Measurements from ENCODE around the gene FDPS. TPM values are rescaled to one million over a fixed set of nuclear protein-coding genes. Genes with fewer than 3 reads are reported as not detected.

The FDPS gene
- total RNA-seq, 1 experiment from 2014 or later: 228 TPM

- CTCF ChIA-PET: no interaction called here
- H3K4me1 Mint-ChIP-seq (ENCODE audit: low read depth, unreplicated experiment): peaks cover 16% of the 10 kb centered on the region
- no peak overlapping the region for H3K4me3 Mint-ChIP-seq (ENCODE audit: unreplicated experiment)
- H3K36me3 Mint-ChIP-seq (ENCODE audit: insufficient read depth, unreplicated experiment): peaks cover 96% of the 10 kb centered on the region
- no peaks in the 10 kb centered on the region for H3K9me3 ChIP-seq
- peaks cover 13% of the 10 kb centered on the region for H3K36me3 ChIP-seq (ENCODE audit: control insufficient read depth, insufficient read depth, low read length)
- H3K27ac Mint-ChIP-seq (ENCODE audit: unreplicated experiment): no peak overlapping the region
- peaks cover 4% of the 10 kb centered on the region; the same call in 1 of the 2 replicates for H3K4me1 ChIP-seq
- no peak overlapping the region for H3K4me3 ChIP-seq (ENCODE audit: low read depth, low read length)
- no peaks in the 10 kb centered on the region for H3K9me3 Mint-ChIP-seq (ENCODE audit: unreplicated experiment)
- H3K27me3 ChIP-seq (replicated peaks; ENCODE audit: control insufficient read depth, insufficient read depth, low read length): no peaks in the 10 kb centered on the region
- POLR2A ChIA-PET: no interaction called here
- BruUV-seq (replicated peaks): no TSS peak
- H3K27me3 Mint-ChIP-seq (ENCODE audit: insufficient read depth, unreplicated experiment): no peaks in the 10 kb centered on the region
- DNase-seq: no peak
- no peak for TF ChIP-seq CTCF (IDR thresholded peaks at IDR 0.05; ENCODE audit: insufficient read depth in 1 of 2, low read depth in 1 of 2, low read length in 1 of 2, severe bottlenecking in 1 of 2, unreplicated experiment in 1 of 2)
- intact Hi-C loops (cut with micrococcal nuclease; ENCODE audit: unreplicated experiment): no loop called here
Observed at GRCh38 chr1:155266553-155266952, 42.1 kb upstream of the FDPS start.

- peaks cover 96% of the 10 kb centered on the region for H3K36me3 Mint-ChIP-seq (ENCODE audit: insufficient read depth, unreplicated experiment)
Observed at GRCh38 chr1:155267373-155267772, 41.3 kb upstream of the FDPS start.

GRCh38 chr1:155268630-155269029, 40.0 kb upstream of the FDPS start:
- H3K27me3 ChIP-seq (replicated peaks; ENCODE audit: control insufficient read depth, insufficient read depth, low read length): no peaks in the 10 kb centered on the region
- Mint-ChIP-seq H3K27me3 (ENCODE audit: insufficient read depth, unreplicated experiment) (no peaks in the 10 kb centered on the region), H3K27ac (ENCODE audit: unreplicated experiment) (no peak overlapping the region), H3K4me3 (ENCODE audit: unreplicated experiment) (no peak overlapping the region), H3K4me1 (ENCODE audit: low read depth, unreplicated experiment) (peaks cover 7% of the 10 kb centered on the region), H3K36me3 (ENCODE audit: insufficient read depth, unreplicated experiment) (peaks cover 96% of the 10 kb centered on the region), H3K9me3 (ENCODE audit: unreplicated experiment) (no peaks in the 10 kb centered on the region)
- intact Hi-C loops (cut with micrococcal nuclease; ENCODE audit: unreplicated experiment): no loop called here
- DNase-seq: no peak
- BruUV-seq (replicated peaks): no TSS peak
- H3K36me3 ChIP-seq (ENCODE audit: control insufficient read depth, insufficient read depth, low read length): peaks cover 13% of the 10 kb centered on the region
- ChIA-PET CTCF (no interaction called here), POLR2A (no interaction called here)
- no peaks in the 10 kb centered on the region for H3K4me1 ChIP-seq
- no peak overlapping the region for H3K4me3 ChIP-seq (ENCODE audit: low read depth, low read length)
- H3K9me3 ChIP-seq: no peaks in the 10 kb centered on the region
- no peak for TF ChIP-seq CTCF (IDR thresholded peaks at IDR 0.05; ENCODE audit: insufficient read depth in 1 of 2, low read depth in 1 of 2, low read length in 1 of 2, severe bottlenecking in 1 of 2, unreplicated experiment in 1 of 2)

More at GRCh38 chr1:155267373-155267772, 41.3 kb upstream of the FDPS start:
- no peak for DNase-seq
- H3K27me3 Mint-ChIP-seq (ENCODE audit: insufficient read depth, unreplicated experiment): no peaks in the 10 kb centered on the region
- peaks cover 8% of the 10 kb centered on the region for H3K4me1 Mint-ChIP-seq (ENCODE audit: low read depth, unreplicated experiment)
- POLR2A ChIA-PET: no interaction called here
- Histone ChIP-seq H3K27me3 (replicated peaks; ENCODE audit: control insufficient read depth, insufficient read depth, low read length) (no peaks in the 10 kb centered on the region), H3K4me3 (ENCODE audit: low read depth, low read length) (no peak overlapping the region), H3K9me3 (no peaks in the 10 kb centered on the region), H3K36me3 (ENCODE audit: control insufficient read depth, insufficient read depth, low read length) (peaks cover 13% of the 10 kb centered on the region), H3K4me1 (peaks cover 4% of the 10 kb centered on the region; the same call in 1 of the 2 replicates)
- no peak for TF ChIP-seq CTCF (IDR thresholded peaks at IDR 0.05; ENCODE audit: insufficient read depth in 1 of 2, low read depth in 1 of 2, low read length in 1 of 2, severe bottlenecking in 1 of 2, unreplicated experiment in 1 of 2)
- intact Hi-C loops (cut with micrococcal nuclease; ENCODE audit: unreplicated experiment): no loop called here
- no peaks in the 10 kb centered on the region for H3K9me3 Mint-ChIP-seq (ENCODE audit: unreplicated experiment)
- H3K4me3 Mint-ChIP-seq (ENCODE audit: unreplicated experiment): no peak overlapping the region
- H3K27ac Mint-ChIP-seq (ENCODE audit: unreplicated experiment): no peak overlapping the region
- CTCF ChIA-PET: no interaction called here
- no TSS peak for BruUV-seq (replicated peaks)
